Subcutaneous adipose tissue (tissue), 4 donors: ENCODE data around the gene GLT8D1. TPM values are rescaled to one million over a fixed set of nuclear protein-coding genes. Genes with fewer than 3 reads are reported as not detected.

Experiments used
- total RNA-seq, 4 donors: library from RNA; depleted of rRNA; stranded (reverse); fragments of >200 nt; gene quantifications; one replicate each; pipeline ENCODE4 v1.1.0, GENCODE V29; 2016
- TF ChIP-seq, protein P1 (sequence below): fragments of 450-650 bp; IDR thresholded peaks from one replicate; pipeline ENCODE4 v1.5.1; 2016; ENCODE audit warnings: low read depth, mild to moderate bottlenecking, control low read depth, antibody characterized with exemption, moderate library complexity

The GLT8D1 gene, protein sequence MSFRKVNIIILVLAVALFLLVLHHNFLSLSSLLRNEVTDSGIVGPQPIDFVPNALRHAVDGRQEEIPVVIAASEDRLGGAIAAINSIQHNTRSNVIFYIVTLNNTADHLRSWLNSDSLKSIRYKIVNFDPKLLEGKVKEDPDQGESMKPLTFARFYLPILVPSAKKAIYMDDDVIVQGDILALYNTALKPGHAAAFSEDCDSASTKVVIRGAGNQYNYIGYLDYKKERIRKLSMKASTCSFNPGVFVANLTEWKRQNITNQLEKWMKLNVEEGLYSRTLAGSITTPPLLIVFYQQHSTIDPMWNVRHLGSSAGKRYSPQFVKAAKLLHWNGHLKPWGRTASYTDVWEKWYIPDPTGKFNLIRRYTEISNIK
- total RNA-seq: 10 to 100 TPM; 35.2 to 53.9 (median 46.2) TPM

DNA sequence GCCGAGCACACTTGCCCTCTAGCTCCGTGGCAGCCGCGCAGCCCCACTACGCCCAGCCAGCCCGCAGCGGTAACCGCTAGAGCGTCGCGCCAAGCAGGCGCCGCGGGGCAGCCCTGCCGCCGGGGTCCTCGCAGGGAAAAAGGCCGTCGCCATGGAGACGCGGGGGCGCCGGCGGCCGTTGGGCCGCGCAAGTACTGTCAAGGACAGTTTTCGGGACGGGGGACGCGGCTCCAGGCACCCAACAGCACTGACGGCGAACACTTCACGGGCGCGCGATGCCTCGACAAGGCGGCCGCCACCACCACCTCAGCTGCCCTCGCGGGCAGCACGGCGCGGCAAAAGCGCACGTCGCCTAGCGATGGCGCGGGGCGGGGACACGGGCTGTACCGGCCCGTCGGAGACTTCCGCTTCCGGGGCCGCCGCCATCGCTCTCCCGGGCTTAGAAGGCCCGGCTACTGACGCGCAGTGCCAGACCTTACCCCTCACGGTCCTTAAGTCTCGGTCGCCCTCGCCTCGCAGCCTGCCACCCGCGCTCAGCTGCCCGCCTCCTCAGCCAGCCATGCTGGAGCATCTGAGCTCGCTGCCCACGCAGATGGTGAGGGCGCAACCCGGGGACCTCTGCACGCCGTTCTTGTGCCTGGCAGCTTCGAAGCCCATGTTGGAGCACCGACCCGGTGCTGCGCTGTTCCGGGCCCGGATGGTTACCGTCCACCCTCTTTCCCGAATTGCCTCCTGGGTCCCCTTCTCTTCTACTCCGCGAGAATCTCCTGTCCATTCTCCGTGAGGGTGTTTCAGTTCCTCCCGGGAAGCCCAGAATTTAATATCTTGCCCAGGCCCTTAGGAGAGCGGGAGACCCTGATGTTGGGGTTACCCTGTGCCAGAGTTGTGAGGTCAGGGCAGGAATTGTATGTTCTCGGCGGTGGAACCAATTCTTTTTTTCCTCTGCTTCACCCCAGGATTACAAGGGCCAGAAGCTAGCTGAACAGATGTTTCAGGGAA lies at the start of gene GLT8D1, which contains the start of gene SPCS1:
GLT8D1 (minus strand) TSS at position 104 of the 999 bp plus-strand sequence. CDS start 5,331 bp downstream, outside the sequence.
SPCS1 (plus strand) TSS at position 419 of the 999 bp plus-strand sequence; CDS start at position 560, 141 bp downstream.
- TF ChIP-seq, protein P1, sequence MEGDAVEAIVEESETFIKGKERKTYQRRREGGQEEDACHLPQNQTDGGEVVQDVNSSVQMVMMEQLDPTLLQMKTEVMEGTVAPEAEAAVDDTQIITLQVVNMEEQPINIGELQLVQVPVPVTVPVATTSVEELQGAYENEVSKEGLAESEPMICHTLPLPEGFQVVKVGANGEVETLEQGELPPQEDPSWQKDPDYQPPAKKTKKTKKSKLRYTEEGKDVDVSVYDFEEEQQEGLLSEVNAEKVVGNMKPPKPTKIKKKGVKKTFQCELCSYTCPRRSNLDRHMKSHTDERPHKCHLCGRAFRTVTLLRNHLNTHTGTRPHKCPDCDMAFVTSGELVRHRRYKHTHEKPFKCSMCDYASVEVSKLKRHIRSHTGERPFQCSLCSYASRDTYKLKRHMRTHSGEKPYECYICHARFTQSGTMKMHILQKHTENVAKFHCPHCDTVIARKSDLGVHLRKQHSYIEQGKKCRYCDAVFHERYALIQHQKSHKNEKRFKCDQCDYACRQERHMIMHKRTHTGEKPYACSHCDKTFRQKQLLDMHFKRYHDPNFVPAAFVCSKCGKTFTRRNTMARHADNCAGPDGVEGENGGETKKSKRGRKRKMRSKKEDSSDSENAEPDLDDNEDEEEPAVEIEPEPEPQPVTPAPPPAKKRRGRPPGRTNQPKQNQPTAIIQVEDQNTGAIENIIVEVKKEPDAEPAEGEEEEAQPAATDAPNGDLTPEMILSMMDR: no peak

DNA sequence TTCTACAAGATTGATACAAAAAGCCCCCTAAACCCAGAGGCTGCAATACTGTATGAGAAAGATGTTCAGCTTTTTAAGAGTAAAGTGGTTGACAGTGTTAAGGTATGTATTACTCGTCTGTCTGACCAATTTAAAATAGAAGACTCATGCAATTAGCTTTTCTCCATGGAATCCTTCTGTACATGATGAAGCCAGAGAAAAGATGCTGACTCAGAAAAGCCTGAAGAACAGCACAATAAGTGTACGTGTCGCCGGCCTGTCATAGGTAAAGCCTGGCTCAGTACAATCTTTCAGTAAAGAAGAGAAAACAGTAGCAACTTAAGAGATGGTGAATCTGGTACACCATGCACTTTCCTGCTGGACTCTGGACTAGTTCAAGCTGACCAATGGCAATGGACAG lies 48.8 kb upstream of the GLT8D1 start:
- TF ChIP-seq, protein P1: no peak

DNA sequence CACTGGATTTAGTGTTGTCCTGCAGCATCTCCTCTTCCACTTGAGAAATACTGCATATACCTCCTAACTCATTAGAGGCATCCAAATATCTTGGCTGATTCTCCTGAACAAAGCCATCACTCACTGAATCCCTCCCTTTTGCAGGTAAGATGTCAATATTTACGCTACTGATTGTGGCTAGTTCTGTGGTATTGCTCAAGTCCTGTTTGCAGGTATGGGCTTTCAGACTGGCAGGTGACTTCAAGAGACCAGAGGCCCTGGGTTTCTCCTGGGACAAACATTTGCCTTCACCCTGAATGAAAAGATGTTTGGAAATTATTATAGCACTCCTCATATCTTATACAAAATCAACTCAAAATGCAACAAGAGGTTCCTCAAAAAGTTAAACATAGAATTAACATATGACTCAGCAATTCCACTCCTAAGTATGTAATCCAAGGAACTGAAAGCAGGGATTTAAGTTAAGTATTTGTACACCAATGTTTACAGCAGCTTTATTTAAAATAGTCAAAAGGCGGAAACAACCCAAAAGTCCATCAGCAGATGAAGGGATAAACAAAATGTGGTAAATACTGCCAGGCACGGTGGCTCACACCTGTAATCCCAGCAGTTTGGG lies 46.6 kb upstream of the GLT8D1 start:
- TF ChIP-seq, protein P1: no peak

DNA sequence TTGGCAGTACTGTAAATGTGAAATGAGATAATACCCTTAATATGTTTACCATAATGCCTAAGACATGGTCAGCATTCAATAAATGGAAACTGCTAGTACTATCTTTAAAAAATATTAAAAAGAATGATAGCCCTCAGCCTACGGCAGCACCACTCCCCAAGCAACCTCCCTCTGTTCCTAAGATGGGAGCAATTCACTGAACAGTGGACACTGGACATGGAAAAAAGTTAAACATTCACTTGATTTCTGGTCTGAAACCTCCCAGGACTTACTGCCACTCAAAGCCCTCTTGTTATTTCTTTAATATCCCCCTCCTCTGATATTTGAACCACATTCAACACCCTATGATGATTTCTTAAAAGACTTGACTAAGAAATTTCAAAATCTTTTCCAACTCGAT lies 38.1 kb upstream of the GLT8D1 start:
- TF ChIP-seq, protein P1: no peak

DNA sequence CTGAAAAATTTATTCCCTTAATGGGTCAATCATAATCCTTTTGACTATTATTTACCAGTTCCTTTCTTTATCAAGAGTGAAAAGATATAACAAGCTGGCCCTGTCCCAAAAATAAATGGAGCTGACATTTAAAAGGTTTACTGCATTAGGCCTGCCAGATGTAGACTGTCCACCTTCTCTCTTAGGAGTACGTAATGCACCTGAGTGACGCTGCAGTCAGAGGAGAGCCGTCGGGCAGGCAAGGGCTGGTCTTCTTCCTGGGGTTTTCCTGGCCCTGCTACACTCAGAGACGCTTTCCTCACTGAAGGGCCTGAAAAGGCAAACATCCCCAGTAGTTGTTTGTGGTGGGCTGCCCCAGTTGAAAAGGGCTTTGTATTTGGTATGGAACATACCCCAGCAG lies 37.6 kb upstream of the GLT8D1 start:
- TF ChIP-seq, protein P1: no peak

DNA sequence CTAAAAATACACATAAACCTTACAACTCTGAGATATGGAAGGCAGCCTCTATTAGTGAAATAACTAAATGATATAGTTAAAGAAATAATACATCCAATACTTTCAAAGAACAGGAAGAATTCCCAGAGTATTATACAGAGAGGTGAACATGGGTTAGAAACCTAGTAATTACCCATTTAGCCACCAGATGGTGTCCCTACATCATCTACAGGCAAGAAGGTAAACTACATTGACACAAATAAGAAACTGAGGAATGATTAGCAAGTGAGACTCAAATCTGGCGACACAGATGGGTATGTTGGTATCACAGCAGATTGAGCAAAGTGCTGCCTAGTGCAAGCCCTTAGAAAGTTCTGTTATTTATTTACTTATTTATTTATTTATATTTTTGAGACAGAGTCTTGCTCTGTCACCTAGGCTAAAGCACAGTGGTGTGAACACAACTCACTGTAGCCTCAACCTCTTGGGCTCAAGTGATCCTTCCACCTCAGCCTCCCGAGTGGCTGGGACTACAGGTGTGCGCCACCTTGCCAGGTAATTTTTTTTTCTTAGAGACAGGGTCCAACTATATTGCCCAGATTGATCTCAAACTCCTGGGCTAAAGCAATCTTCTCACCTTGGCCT lies 36.9 kb upstream of the GLT8D1 start:
- TF ChIP-seq, protein P1: no peak
